D341Med (cell line): ENCODE results near the gene B9D1.

ENCODE experiments used
- DNase-seq: peaks from one replicate; pipeline ENCODE4 v3.0.0; 2012; ENCODE audit warnings: low spot score

B9D1 gene

GRCh38 chr17:19301973-19302372 is 60.5 kb downstream of the B9D1 start:
- DNase-seq: no peak

GRCh38 chr17:19301274-19301951 is 61.1 kb downstream of the B9D1 start:
- DNase-seq: no peak

DNA sequence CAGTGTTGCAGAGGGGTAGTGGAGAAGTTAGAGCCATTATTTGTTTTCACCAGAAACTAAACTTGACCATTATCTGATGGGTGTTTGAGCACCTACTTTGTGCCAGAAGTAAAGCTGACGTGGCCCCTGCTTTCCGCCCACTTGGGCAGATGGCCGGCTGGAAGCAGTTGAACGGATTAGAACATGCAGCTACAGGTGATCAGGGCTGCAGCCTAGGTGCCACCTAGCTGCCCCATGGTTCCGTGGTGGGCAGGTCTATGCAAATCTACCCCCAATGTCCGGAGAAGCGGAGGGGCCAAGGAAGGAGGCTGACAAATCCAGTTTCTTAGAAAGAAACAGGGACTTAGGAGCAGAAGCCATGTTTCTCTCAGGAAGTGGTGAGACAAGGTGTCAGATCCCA is 62.7 kb downstream of the B9D1 start:
- no peak for DNase-seq

DNA sequence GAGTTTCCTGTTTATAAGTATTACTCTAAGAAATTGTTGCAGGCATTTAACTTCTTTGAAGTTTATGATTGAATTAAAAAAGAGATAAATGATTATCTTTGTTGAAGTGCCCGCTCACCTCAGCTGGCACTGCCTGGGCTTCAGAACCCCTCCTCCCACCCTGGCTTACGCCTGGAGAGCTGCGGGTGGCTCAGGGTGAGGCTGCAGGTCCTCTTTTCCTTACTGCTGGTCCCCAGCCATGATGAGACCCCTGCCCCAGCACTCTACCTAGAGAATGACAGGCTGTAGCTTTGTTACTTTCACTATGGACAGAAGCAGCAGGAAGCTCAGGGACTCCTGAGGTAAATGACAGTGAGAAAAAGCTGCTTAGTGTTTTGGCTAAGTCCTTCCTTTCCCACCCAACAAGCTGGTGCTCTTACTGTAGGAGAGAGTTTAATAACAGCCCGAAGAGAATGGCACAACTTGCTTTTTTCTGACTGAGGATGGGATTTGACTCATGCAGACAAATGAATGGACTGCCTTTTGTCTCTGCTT is 63.2 kb downstream of the B9D1 start:
- DNase-seq: no peak

GRCh38 chr17:19298569-19299213 is 63.8 kb downstream of the B9D1 start:
- DNase-seq: no peak

- DNase-seq: no peak
These were observed 65.4 kb downstream of the B9D1 start for GRCh38 chr17:19296786-19297778.

- no peak for DNase-seq
These were observed 66.9 kb downstream of the B9D1 start for GRCh38 chr17:19295473-19296135.

DNA sequence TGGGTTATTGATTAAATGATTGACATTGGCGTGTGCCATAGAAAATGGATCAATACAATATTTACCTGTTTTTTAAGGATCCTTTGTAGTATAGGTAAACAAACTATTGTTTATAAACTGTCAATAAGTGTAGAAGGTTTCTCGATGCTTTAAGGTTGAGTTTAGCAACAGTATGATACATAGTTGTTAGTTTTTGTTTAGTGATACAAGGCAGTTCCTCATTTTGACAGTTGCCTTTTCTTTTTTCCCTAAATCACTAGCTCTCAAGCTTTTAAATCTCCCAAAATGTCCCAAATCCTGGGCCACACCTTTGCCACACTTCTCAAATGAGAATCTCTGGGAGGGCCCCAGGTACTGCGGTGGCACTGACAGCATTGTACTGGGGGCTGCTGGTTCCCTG is 68.1 kb downstream of the B9D1 start:
- DNase-seq: no peak
